GM23248 (cell line): ENCODE measurements around the gene SFXN2.

Experiments used
- EZH2 ChIP-seq: fragments of 200-600 bp; sonication (generic); IDR thresholded peaks from 2 replicates; pipeline ENCODE4 v1.6.1; 2018; ENCODE audit warnings: antibody characterized with exemption, mild to moderate bottlenecking; ENCODE audit not compliant: insufficient read depth, poor library complexity, severe bottlenecking
- EZH2phosphoT487 ChIP-seq: fragments of 200-600 bp; sonication (generic); IDR thresholded peaks from 2 replicates; pipeline ENCODE4 v1.6.1; 2018; ENCODE audit warnings: antibody characterized with exemption, moderate library complexity, mild to moderate bottlenecking, low read depth; ENCODE audit not compliant: insufficient read depth

DNA sequence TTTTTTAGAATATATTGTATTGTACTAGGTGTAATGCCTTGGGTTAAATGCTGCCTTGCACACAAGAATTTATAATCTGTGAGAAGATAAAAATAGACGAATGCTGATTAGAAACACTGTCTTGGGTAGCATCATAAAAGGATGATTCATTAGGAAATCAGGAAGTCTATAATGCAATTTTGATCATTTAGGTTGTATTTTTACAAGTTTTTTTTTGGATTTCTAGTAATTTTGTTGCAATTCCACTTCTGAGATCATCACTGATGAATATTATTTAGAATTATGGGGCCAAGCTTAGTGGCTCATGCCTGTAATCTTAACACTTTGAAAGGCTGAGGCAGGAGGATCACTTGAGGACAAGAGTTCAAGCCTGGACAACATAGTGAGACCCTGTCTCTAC is 58.9 kb downstream of the SFXN2 start:
- TF ChIP-seq EZH2 (no peak), EZH2phosphoT487 (no peak)
